Calu3 (cell line): ENCODE results near the gene LUC7L2. TPM values are rescaled to one million over a fixed set of nuclear protein-coding genes. Genes with fewer than 3 reads are reported as not detected.
A peak's percentile ranks its signal among the peaks of the same experiment; 100 is the strongest.

ENCODE experiments used
- BruUV-seq: library from RNA; stranded (reverse); fragments of 400-500 nt; replicated peaks from 2 replicates; lab custom pipeline; 2021; lab: Mats Ljungman, UMichigan
- CTCF ChIA-PET: fragments of 300-600 bp; sonication (Branson Sonifier 250); formaldehyde crosslinking; loops from one replicate; lab custom pipeline; 2022; ENCODE audit warnings: antibody characterized with exemption; lab: Charles Lee
- DNase-seq: peaks from one replicate; pipeline ENCODE4 v3.0.0; 2022
- H3K27ac Mint-ChIP-seq: one replicate; pipeline ENCODE4 v1.8.0; 2022; ENCODE audit warnings: mixed read lengths; ENCODE audit not compliant: unreplicated experiment
- H3K27me3 Mint-ChIP-seq: one replicate; pipeline ENCODE4 v1.8.0; 2022; ENCODE audit warnings: mixed read lengths; ENCODE audit not compliant: unreplicated experiment
- H3K36me3 Mint-ChIP-seq: one replicate; pipeline ENCODE4 v1.8.0; 2022; ENCODE audit warnings: mild to moderate bottlenecking, moderate library complexity, mixed read lengths; ENCODE audit not compliant: insufficient read depth, unreplicated experiment
- H3K4me1 Mint-ChIP-seq: one replicate; pipeline ENCODE4 v1.8.0; 2022; ENCODE audit warnings: mild to moderate bottlenecking, low read depth, mixed read lengths; ENCODE audit not compliant: unreplicated experiment
- H3K4me3 Mint-ChIP-seq: one replicate; pipeline ENCODE4 v1.8.0; 2022; ENCODE audit warnings: mild to moderate bottlenecking, low read depth, moderate library complexity, mixed read lengths; ENCODE audit not compliant: unreplicated experiment
- H3K9me3 Mint-ChIP-seq: one replicate; pipeline ENCODE4 v1.8.0; 2022; ENCODE audit warnings: low read depth, mixed read lengths; ENCODE audit not compliant: unreplicated experiment
- intact Hi-C: fragments of 100-400 bp; cut with micrococcal nuclease; formaldehyde crosslinking; loops from one replicate; pipeline ENCODE4 v1.10.0; 2022; ENCODE audit not compliant: unreplicated experiment
- total RNA-seq: library from RNA; stranded (reverse); gene quantifications from 2 replicates; pipeline ENCODE4 v1.2.3, GENCODE V29; 2022
- TF ChIP-seq, protein P1 (sequence below): fragments of 200-600 bp; IDR thresholded peaks from one replicate; pipeline ENCODE4 v1.8.0; 2022; ENCODE audit warnings: antibody characterized with exemption; ENCODE audit not compliant: unreplicated experiment

Gene LUC7L2
- total RNA-seq, 1 experiment from 2014 or later = 88.8 TPM

GRCh38 chr7:139367438-139368155, 7.9 kb downstream of the LUC7L2 start:
- peaks cover 23% of the 10 kb centered on the region for H3K36me3 Mint-ChIP-seq
- no peak for DNase-seq
- peaks cover 47% of the 10 kb centered on the region for H3K4me1 Mint-ChIP-seq
- no peaks in the 10 kb centered on the region for H3K27me3 Mint-ChIP-seq
- H3K4me3 Mint-ChIP-seq = no peak overlapping the region
- intact Hi-C loops = no loop called here
- TF ChIP-seq, protein P1, sequence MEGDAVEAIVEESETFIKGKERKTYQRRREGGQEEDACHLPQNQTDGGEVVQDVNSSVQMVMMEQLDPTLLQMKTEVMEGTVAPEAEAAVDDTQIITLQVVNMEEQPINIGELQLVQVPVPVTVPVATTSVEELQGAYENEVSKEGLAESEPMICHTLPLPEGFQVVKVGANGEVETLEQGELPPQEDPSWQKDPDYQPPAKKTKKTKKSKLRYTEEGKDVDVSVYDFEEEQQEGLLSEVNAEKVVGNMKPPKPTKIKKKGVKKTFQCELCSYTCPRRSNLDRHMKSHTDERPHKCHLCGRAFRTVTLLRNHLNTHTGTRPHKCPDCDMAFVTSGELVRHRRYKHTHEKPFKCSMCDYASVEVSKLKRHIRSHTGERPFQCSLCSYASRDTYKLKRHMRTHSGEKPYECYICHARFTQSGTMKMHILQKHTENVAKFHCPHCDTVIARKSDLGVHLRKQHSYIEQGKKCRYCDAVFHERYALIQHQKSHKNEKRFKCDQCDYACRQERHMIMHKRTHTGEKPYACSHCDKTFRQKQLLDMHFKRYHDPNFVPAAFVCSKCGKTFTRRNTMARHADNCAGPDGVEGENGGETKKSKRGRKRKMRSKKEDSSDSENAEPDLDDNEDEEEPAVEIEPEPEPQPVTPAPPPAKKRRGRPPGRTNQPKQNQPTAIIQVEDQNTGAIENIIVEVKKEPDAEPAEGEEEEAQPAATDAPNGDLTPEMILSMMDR = no peak
- no peaks in the 10 kb centered on the region for H3K9me3 Mint-ChIP-seq
- BruUV-seq = no TSS peak
- CTCF ChIA-PET = no interaction called here
- no peak overlapping the region for H3K27ac Mint-ChIP-seq

GRCh38 chr7:139370301-139370942, 10.7 kb downstream of the LUC7L2 start:
- Mint-ChIP-seq H3K27ac (peak overlapping the region; percentile 3), H3K4me3 (no peak overlapping the region), H3K9me3 (no peaks in the 10 kb centered on the region), H3K36me3 (peaks cover 21% of the 10 kb centered on the region), H3K4me1 (peaks cover 36% of the 10 kb centered on the region), H3K27me3 (no peaks in the 10 kb centered on the region)
- intact Hi-C loops = no loop called here
- CTCF ChIA-PET = no interaction called here
- TF ChIP-seq, protein P1 = no peak
- no TSS peak for BruUV-seq
- DNase-seq = no peak

- BruUV-seq = no TSS peak
- H3K4me3 Mint-ChIP-seq = no peak overlapping the region
- H3K9me3 Mint-ChIP-seq = no peaks in the 10 kb centered on the region
- H3K27ac Mint-ChIP-seq = no peak overlapping the region
- no peak for DNase-seq
- intact Hi-C loops = no loop called here
- TF ChIP-seq, protein P1 = no peak
- CTCF ChIA-PET = no interaction called here
- H3K4me1 Mint-ChIP-seq = peaks cover 31% of the 10 kb centered on the region
- H3K27me3 Mint-ChIP-seq = no peaks in the 10 kb centered on the region
- peaks cover 21% of the 10 kb centered on the region for H3K36me3 Mint-ChIP-seq
These were observed 11.2 kb downstream of the LUC7L2 start for GRCh38 chr7:139370943-139371313.

DNA sequence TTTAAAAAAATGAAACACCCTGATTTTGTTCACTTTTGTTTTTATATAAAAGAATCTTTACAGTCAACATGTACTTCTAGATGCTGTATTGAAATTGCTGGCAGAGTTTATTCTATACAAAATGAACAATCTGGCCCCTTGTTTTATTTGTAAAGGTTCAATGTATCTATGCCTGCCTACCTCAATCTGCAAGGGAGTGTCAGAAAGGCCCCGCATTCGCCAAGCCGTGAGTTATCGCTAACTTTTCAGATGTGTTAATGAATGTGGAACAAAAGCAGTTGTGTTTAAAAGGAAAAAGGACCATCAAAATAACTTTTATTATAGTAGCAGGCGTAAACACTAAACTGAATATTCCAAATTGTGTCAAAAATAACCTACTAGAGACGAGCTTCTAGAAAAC, 14.6 kb downstream of the LUC7L2 start:
- Mint-ChIP-seq H3K36me3 (peaks cover 33% of the 10 kb centered on the region), H3K4me1 (peaks cover 28% of the 10 kb centered on the region), H3K27ac (no peak overlapping the region), H3K4me3 (no peak overlapping the region), H3K9me3 (no peaks in the 10 kb centered on the region), H3K27me3 (no peaks in the 10 kb centered on the region)
- CTCF ChIA-PET = interaction anchor here (0.6 kb wide), 1 partner anchor 620 kb away, joined by 5 read pairs; no protein-coding TSS in a partner anchor
- no peak for DNase-seq
- intact Hi-C loops = no loop called here
- TF ChIP-seq, protein P1 = no peak
- no TSS peak for BruUV-seq
